ENCODE measurements around the gene LAMB1. TPM values are rescaled to one million over a fixed set of nuclear protein-coding genes. Genes with fewer than 3 reads are reported as not detected.

LAMB1 gene
- total RNA-seq, 1 experiment from 2014 or later, result 169 TPM

DNA sequence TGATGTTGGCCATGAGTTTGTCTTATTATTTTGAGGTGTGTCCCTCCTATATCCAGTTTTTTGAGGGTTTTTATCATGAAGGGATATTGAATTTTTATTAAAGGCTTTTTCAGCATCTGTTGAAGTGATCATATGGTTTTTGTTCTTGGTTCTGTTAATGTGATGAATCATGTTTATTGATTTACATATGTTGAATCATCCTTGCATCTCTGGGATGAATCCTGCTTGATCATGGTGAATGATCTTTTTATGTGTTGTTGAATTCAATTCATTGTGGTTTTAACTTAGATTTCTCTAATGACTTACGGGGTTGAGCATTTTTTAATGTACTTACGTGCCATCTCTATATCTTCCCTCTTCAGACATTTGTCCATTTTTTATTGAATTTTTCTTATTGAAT, 89.1 kb downstream of the LAMB1 start:
- TF ChIP-seq, protein P1, sequence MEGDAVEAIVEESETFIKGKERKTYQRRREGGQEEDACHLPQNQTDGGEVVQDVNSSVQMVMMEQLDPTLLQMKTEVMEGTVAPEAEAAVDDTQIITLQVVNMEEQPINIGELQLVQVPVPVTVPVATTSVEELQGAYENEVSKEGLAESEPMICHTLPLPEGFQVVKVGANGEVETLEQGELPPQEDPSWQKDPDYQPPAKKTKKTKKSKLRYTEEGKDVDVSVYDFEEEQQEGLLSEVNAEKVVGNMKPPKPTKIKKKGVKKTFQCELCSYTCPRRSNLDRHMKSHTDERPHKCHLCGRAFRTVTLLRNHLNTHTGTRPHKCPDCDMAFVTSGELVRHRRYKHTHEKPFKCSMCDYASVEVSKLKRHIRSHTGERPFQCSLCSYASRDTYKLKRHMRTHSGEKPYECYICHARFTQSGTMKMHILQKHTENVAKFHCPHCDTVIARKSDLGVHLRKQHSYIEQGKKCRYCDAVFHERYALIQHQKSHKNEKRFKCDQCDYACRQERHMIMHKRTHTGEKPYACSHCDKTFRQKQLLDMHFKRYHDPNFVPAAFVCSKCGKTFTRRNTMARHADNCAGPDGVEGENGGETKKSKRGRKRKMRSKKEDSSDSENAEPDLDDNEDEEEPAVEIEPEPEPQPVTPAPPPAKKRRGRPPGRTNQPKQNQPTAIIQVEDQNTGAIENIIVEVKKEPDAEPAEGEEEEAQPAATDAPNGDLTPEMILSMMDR (conservative IDR thresholded peaks at IDR 0.05; ENCODE audit: low read depth, low read length), result no peak
- no peak for TF ChIP-seq EZH2 (IDR thresholded peaks at IDR 0.05; ENCODE audit: borderline replicate concordance, low read depth, low read length, poor library complexity, severe bottlenecking)
- H3K36me3 ChIP-seq (ENCODE audit: insufficient read depth, low read length, poor library complexity, severe bottlenecking), result peaks cover 74% of the 10 kb centered on the region
- H3K4me3 ChIP-seq (ENCODE audit: low read depth, low read length, poor library complexity, severe bottlenecking), result no peak overlapping the region
- POLR2A ChIA-PET (ENCODE audit: low non-redundant PET), result no interaction called here
- intact Hi-C loops (cut with micrococcal nuclease; ENCODE audit: unreplicated experiment), result no loop called here
- CTCF ChIA-PET, result no interaction called here
- H3K27me3 ChIP-seq (replicated peaks; ENCODE audit: insufficient read depth, low read depth, low read length, poor library complexity), result no peaks in the 10 kb centered on the region
- H3K27ac ChIP-seq (ENCODE audit: low read depth, low read length, poor library complexity, severe bottlenecking), result no peak overlapping the region
- H3K4me1 ChIP-seq (ENCODE audit: insufficient read depth, low read length, poor library complexity, severe bottlenecking), result peaks cover 9% of the 10 kb centered on the region
- no peak for DNase-seq (ENCODE audit: low spot score)
- no TSS peak for BruUV-seq (replicated peaks)
- peaks cover 3% of the 10 kb centered on the region for H3K9me3 ChIP-seq (ENCODE audit: low read depth, low read length, poor library complexity, severe bottlenecking)

DNA sequence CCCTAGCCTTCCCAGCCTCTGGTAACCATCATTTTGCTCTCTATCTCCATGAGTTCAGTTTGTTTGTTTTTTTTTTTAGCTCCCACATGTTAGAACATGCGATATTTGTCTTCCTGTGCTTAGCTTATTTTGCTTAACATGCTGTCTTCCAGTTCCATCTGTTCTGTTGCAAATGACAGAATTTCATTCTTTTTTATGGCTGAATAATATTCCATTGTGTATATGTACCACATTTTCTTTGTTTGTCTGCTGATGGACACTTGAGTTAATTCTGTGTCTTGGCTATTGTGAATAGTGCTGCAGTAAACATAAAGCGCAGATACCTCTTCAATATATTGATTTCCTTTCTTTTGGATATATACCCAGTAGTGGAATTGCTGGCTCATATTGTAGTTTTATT, 91.0 kb downstream of the LAMB1 start:
- POLR2A ChIA-PET (ENCODE audit: low non-redundant PET), result no interaction called here
- BruUV-seq (replicated peaks), result no TSS peak
- H3K36me3 ChIP-seq (ENCODE audit: insufficient read depth, low read length, poor library complexity, severe bottlenecking), result peaks cover 74% of the 10 kb centered on the region

DNA sequence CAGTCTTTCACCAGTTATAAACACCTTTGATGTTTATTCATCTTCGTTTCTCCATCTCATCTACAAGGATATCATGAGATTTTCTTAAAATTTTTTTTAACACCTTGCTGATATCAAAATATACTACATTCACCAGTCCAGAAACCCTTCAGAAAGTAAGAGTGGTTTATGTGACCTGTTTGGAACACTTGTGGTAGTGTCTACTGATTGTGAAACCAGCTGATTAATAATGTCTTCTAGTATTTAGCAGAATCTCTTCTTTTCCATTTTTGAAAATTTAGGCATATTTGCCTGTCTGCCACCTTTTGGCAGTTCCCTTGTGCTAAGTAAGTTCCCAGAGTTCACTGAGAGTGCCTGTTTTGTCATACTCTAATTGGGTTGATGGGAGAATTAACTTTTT, 93.5 kb downstream of the LAMB1 start:
- Histone ChIP-seq H3K27ac (ENCODE audit: low read depth, low read length, poor library complexity, severe bottlenecking) (no peak overlapping the region), H3K4me1 (ENCODE audit: insufficient read depth, low read length, poor library complexity, severe bottlenecking) (peaks cover 4% of the 10 kb centered on the region), H3K9me3 (ENCODE audit: low read depth, low read length, poor library complexity, severe bottlenecking) (peaks cover 3% of the 10 kb centered on the region), H3K4me3 (ENCODE audit: low read depth, low read length, poor library complexity, severe bottlenecking) (no peak overlapping the region), H3K27me3 (replicated peaks; ENCODE audit: insufficient read depth, low read depth, low read length, poor library complexity) (no peaks in the 10 kb centered on the region), H3K36me3 (ENCODE audit: insufficient read depth, low read length, poor library complexity, severe bottlenecking) (peaks cover 78% of the 10 kb centered on the region)
- intact Hi-C loops (cut with micrococcal nuclease; ENCODE audit: unreplicated experiment), result no loop called here
- TF ChIP-seq, protein P1 (conservative IDR thresholded peaks at IDR 0.05; ENCODE audit: low read depth, low read length), result no peak
- no peak for TF ChIP-seq EZH2 (IDR thresholded peaks at IDR 0.05; ENCODE audit: borderline replicate concordance, low read depth, low read length, poor library complexity, severe bottlenecking)
- ChIA-PET POLR2A (ENCODE audit: low non-redundant PET) (no interaction called here), CTCF (interaction anchor here (0.7 kb wide), 1 partner anchor 35 kb away, joined by 5 read pairs; no protein-coding TSS in a partner anchor)
- BruUV-seq (replicated peaks), result no TSS peak
- no peak for DNase-seq (ENCODE audit: low spot score)

More for the DNA sequence above, 91.0 kb downstream of the LAMB1 start:
- TF ChIP-seq, protein P1 (conservative IDR thresholded peaks at IDR 0.05; ENCODE audit: low read depth, low read length), result no peak
- no peak for TF ChIP-seq EZH2 (IDR thresholded peaks at IDR 0.05; ENCODE audit: borderline replicate concordance, low read depth, low read length, poor library complexity, severe bottlenecking)
- DNase-seq (ENCODE audit: low spot score), result no peak
- H3K27me3 ChIP-seq (replicated peaks; ENCODE audit: insufficient read depth, low read depth, low read length, poor library complexity), result no peaks in the 10 kb centered on the region
- intact Hi-C loops (cut with micrococcal nuclease; ENCODE audit: unreplicated experiment), result no loop called here
- CTCF ChIA-PET, result no interaction called here
- H3K4me3 ChIP-seq (ENCODE audit: low read depth, low read length, poor library complexity, severe bottlenecking), result no peak overlapping the region
- peaks cover 3% of the 10 kb centered on the region for H3K9me3 ChIP-seq (ENCODE audit: low read depth, low read length, poor library complexity, severe bottlenecking)
- H3K27ac ChIP-seq (ENCODE audit: low read depth, low read length, poor library complexity, severe bottlenecking), result no peak overlapping the region
- peaks cover 9% of the 10 kb centered on the region for H3K4me1 ChIP-seq (ENCODE audit: insufficient read depth, low read length, poor library complexity, severe bottlenecking)
